HG02763 (cell line): Measurements from ENCODE around the gene UGDH.
"Not testable (repeated sequence)": the region's sequence is repeated elsewhere in the genome, so short reads cannot be mapped to it uniquely, and the experiment has no call there.

Experiments used
- ATAC-seq: cut with Tn5 transposase; IDR thresholded peaks from one replicate; pipeline ENCODE4 v1.9.1; 2021; ENCODE audit warnings: mild to moderate bottlenecking, moderate library complexity; ENCODE audit not compliant: unreplicated experiment

The UGDH gene

GRCh38 chr4:39497909-39498726 lies 29.1 kb downstream of the UGDH start:
- ATAC-seq: no peak

GRCh38 chr4:39495446-39496213 lies 31.6 kb downstream of the UGDH start:
- no peak for ATAC-seq

GRCh38 chr4:39494354-39494753 lies 32.9 kb downstream of the UGDH start:
- no peak for ATAC-seq

DNA sequence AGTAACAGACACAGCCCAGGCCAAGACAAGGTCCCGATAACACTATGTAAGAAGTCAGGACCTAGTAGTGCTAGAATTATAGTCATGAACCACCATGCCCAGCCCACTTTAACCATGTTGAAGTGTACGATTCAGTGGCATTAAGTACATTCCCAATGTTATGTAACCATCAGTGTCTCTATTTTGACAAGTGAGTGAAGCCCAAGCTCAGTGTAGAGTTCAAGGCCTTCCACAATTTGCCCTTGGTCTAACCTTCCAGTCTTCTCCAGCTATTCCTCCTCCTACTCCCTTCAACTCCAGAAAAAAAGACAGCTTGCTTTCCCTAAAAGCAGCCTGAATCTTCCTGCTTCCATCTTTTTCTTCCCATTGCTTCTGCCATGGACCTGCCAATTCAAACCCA lies 36.9 kb downstream of the UGDH start:
- ATAC-seq: no peak

GRCh38 chr4:39486221-39486804 lies 40.9 kb downstream of the UGDH start:
- ATAC-seq: no peak

- no peak for ATAC-seq
These were observed 42.5 kb downstream of the UGDH start for GRCh38 chr4:39484582-39485272.

GRCh38 chr4:39480902-39481695 lies 46.1 kb downstream of the UGDH start:
- no peak for ATAC-seq

- no peak for ATAC-seq
These were observed 47.0 kb downstream of the UGDH start for GRCh38 chr4:39480251-39480650.

- ATAC-seq: no peak
These were observed 50.9 kb downstream of the UGDH start for GRCh38 chr4:39476187-39476895.

GRCh38 chr4:39472396-39472795 lies 54.8 kb downstream of the UGDH start:
- no peak for ATAC-seq

- ATAC-seq: no peak
These were observed 56.8 kb downstream of the UGDH start for GRCh38 chr4:39470402-39470801.

- peak; percentile 80 for ATAC-seq
These were observed 57.7 kb downstream of the UGDH start for GRCh38 chr4:39469429-39470077.

GRCh38 chr4:39467464-39467863 lies 59.8 kb downstream of the UGDH start:
- no peak for ATAC-seq

DNA sequence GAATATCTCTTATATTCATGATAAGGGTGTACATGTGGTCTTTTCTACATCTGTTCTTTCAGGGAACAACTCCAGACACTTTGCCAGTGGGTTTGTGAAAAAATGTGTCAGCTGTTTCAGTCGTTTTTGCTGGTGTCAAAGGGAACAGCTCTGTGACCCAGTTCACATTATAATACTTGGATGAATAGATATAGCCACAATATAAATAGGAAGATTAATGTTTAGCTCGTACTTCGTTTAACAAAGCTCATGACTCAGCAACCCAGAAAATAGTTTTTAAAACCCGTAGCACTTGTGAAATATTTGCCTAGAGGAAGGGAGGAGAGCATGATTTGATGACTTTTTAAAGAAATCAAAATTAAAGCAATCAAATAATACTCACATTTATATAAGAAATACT lies 60.5 kb downstream of the UGDH start:
- ATAC-seq: no peak

- ATAC-seq: no peak
These were observed 62.2 kb downstream of the UGDH start for GRCh38 chr4:39464886-39465501.

DNA sequence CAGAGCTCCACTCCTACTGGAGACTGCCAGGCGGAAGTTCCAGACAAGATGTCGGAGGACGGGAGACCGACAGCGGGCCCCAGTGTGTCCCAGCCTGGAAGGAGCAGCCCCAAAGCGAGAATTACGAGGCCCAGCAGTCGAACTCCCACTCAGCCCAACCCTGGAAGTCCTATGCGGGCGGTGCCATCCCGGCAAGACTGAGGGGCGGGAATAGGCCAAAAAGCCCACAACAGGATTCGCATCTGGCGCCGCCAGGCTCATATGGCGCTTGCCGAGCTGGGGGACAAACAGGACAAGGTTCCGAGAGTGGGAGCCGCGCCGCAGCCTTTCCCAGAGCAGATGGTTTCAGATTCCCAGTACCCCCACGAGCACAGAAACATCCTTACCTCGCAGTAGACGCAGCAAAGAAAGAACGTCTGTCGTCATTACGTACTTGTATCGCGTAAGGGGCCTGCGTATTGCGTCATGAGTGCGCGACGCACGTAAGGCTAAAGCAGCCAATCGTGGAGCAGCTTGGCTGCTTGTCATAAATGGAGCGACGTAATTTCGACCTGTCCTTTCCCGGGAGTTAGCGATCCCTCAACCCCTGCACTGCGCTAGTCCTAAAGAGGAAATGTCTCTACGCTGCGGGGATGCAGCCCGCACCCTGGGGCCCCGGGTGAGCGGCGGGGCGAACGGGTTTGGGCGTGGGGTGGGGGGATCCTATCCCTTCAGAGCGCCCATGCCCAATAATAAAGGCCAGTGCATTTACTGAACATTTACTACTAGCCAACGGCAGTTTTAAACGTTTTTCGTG lies 68.5 kb downstream of the UGDH start, which contains the start of the genes LIAS and RPL9:
TSS of gene LIAS (plus strand) at position 552 of the 796 bp plus-strand sequence. CDS start at position 614, 62 bp downstream.
TSS of gene RPL9 (minus strand) at position 418 of the 796 bp plus-strand sequence. CDS start 483 bp downstream, outside the sequence.
- peak; percentile 90 for ATAC-seq

- ATAC-seq: not testable (repeated sequence)
These were observed 69.1 kb downstream of the UGDH start for GRCh38 chr4:39458161-39458504.
